ENCODE measurements around the gene SLC30A5. TPM values are rescaled to one million over a fixed set of nuclear protein-coding genes. Genes with fewer than 3 reads are reported as not detected.

SLC30A5 gene
- total RNA-seq, 2 donors from 2014 or later = 39.7 to 56.6 TPM

DNA sequence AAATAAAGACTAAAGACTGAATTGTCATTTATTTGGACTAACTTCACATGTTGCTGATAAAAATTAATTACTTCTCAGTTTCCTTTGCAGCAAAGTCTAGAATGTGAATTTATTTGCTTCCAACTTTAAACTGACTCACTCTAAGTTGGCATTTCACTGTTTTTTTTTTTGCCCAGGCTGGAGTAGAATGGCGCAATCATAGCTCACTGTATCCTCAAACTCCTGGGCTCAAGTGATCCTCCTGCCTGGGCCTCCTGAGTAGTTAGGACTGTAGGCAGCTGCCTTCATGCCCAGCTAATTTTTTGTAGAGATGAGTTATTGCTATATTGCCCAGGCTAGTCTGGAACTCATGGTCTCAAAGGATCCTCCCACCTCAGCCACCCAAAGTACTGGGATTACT lies 76.7 kb downstream of the SLC30A5 start:
- Histone ChIP-seq H3K36me3 (peaks cover 7% of the 10 kb centered on the region), H3K4me1 (peaks cover 0 to 15% of the 10 kb centered on the region in 2 donors)
- TF ChIP-seq, protein P1, sequence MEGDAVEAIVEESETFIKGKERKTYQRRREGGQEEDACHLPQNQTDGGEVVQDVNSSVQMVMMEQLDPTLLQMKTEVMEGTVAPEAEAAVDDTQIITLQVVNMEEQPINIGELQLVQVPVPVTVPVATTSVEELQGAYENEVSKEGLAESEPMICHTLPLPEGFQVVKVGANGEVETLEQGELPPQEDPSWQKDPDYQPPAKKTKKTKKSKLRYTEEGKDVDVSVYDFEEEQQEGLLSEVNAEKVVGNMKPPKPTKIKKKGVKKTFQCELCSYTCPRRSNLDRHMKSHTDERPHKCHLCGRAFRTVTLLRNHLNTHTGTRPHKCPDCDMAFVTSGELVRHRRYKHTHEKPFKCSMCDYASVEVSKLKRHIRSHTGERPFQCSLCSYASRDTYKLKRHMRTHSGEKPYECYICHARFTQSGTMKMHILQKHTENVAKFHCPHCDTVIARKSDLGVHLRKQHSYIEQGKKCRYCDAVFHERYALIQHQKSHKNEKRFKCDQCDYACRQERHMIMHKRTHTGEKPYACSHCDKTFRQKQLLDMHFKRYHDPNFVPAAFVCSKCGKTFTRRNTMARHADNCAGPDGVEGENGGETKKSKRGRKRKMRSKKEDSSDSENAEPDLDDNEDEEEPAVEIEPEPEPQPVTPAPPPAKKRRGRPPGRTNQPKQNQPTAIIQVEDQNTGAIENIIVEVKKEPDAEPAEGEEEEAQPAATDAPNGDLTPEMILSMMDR (IDR thresholded peaks at IDR 0.05) = no peak

DNA sequence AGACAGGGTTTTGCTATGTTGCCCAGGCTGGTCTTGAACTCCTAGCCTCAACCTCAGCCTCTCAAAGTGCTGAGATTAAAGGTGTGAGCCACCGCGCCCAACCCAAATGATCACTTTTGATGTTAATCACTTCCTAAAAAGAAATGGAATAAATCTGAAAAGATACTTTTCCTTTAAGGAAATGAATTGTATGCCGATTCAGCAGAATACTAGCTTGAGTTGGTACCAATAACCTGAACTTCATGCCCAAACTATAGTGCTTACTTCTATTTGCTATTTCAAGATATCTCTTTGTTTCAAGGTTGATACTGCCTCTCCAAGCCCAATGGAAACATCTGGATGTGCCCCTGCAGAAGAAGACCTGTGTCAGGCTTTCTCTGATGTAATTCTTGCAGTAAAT lies 77.2 kb downstream of the SLC30A5 start:
- Histone ChIP-seq H3K27ac (no peak overlapping the region), H3K9me3 (no peaks in the 10 kb centered on the region), H3K27me3 (no peaks in the 10 kb centered on the region), H3K4me3 (no peak overlapping the region), H3K4me1 (peaks cover 0 to 15% of the 10 kb centered on the region in 2 donors), H3K36me3 (peaks cover 7% of the 10 kb centered on the region)
- no peak for DNase-seq (ENCODE audit: low spot score)
- TF ChIP-seq, protein P1 (IDR thresholded peaks at IDR 0.05) = no peak

More for the DNA sequence above, 76.7 kb downstream of the SLC30A5 start:
- H3K27me3 ChIP-seq = no peaks in the 10 kb centered on the region
- no peaks in the 10 kb centered on the region for H3K9me3 ChIP-seq
- no peak for DNase-seq (ENCODE audit: low spot score)
- no peak overlapping the region for H3K4me3 ChIP-seq
- no peak overlapping the region for H3K27ac ChIP-seq

Other genes with a start within 250 kb of the SLC30A5 start
- gene CCNB1, start 73.1 kb downstream of the SLC30A5 start, total RNA-seq = 1 to 10 TPM; 1.2 to 5.6 TPM
- gene CENPH, start 95.6 kb downstream of the SLC30A5 start, total RNA-seq = 1 to 10 TPM; 1.3 to 2.0 TPM
- 10 to 100 TPM in 1 of 2 donors, 1 to 10 TPM in 1; 9.2 to 11.3 TPM for gene CDK7, start 140.9 kb downstream of the SLC30A5 start, total RNA-seq
- 1 to 10 TPM; 2.7 to 2.8 TPM for gene CCDC125, start 238.8 kb downstream of the SLC30A5 start, total RNA-seq